Stimulated activated CD8-positive, alpha-beta memory T cell treated with anti-CD3 and anti-CD28 coated beads, Interleukin-4, amount 100 ng/mL, for 24 hours (primary cell): ENCODE data around the gene SWI5.

Source experiments
- DNase-seq: peaks from one replicate; pipeline ENCODE4 v3.0.0-alpha.2; 2020; ENCODE audit warnings: low read depth

Gene SWI5

GRCh38 chr9:128321343-128321742 lies 45.3 kb downstream of the SWI5 start:
- no peak for DNase-seq

- no peak for DNase-seq
Observed at GRCh38 chr9:128321879-128322403, 45.9 kb downstream of the SWI5 start.

- DNase-seq: peak; percentile 91
Observed at GRCh38 chr9:128322404-128323211, 46.5 kb downstream of the SWI5 start, which contains the start of the genes COQ4 and TRUB2. TSS of gene COQ4 (plus strand) at chr9:128322839. CDS start at chr9:128322859, 20 bp downstream. TSS of gene TRUB2 (minus strand) at chr9:128322447. CDS start at chr9:128322408, 39 bp downstream.

- no peak for DNase-seq
Observed at GRCh38 chr9:128323212-128323730, 47.2 kb downstream of the SWI5 start.

GRCh38 chr9:128323791-128324190 lies 47.7 kb downstream of the SWI5 start:
- no peak for DNase-seq

- DNase-seq: no peak
Observed at GRCh38 chr9:128324401-128324800, 48.3 kb downstream of the SWI5 start.

GRCh38 chr9:128325629-128326028 lies 49.6 kb downstream of the SWI5 start:
- no peak for DNase-seq

- no peak for DNase-seq
Observed at GRCh38 chr9:128333451-128333869, 57.4 kb downstream of the SWI5 start.

GRCh38 chr9:128335161-128335560 lies 59.1 kb downstream of the SWI5 start:
- no peak for DNase-seq

- no peak for DNase-seq
Observed at GRCh38 chr9:128335914-128336313, 59.8 kb downstream of the SWI5 start.

GRCh38 chr9:128337936-128338335 lies 61.9 kb downstream of the SWI5 start:
- DNase-seq: no peak
